ENCODE results near the gene CABLES2. TPM values are rescaled to one million over a fixed set of nuclear protein-coding genes. Genes with fewer than 3 reads are reported as not detected.

CABLES2 gene
- total and polyA plus RNA-seq, 2 of the 4 experiments (the other 2 are of a cell fraction), result 1.4 to 5.1 TPM

DNA sequence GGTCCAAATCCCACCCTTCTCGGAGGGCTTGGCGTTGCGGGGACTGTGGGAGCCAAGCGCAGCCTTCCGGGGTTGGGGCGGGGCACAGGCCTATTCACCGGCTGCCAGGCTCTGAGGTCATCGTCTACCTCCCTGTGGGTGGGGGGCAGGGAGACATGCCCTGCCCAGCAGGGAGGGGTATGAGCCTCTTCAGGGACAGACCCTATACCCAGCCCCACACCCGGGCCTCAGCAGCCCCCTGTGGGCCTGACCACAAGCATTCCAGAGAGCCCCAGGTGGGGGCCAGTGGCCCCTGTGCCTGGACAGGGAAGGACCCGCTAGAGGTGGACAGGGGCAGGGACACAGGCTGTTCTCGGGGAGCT, 51.6 kb downstream of the CABLES2 start:
- H2AK9ac ChIP-seq (replicated peaks; ENCODE audit: low read depth, low read length, poor library complexity), result peak overlapping the region; percentile 86
- H3K4me2 ChIP-seq (ENCODE audit: low read depth, low read length), result no peak overlapping the region
- peak overlapping the region; percentile 69 for H2AFZ ChIP-seq (replicated peaks; ENCODE audit: low read length, poor library complexity)
- no peaks in the 10 kb centered on the region for H3K9me1 ChIP-seq (ENCODE audit: insufficient read depth, low read length)
- H4K20me1 ChIP-seq (ENCODE audit: insufficient read depth, low read length), result no peaks in the 10 kb centered on the region; the same call in 1 of the 2 replicates
- in situ Hi-C loops (cut with MboI; ENCODE audit: low sequenced_read_pairs), result no loop called here
- H3K4me1 ChIP-seq (ENCODE audit: control insufficient read depth, insufficient read depth, low read length), result peaks cover 28% of the 10 kb centered on the region
- TF ChIP-seq, protein P1, sequence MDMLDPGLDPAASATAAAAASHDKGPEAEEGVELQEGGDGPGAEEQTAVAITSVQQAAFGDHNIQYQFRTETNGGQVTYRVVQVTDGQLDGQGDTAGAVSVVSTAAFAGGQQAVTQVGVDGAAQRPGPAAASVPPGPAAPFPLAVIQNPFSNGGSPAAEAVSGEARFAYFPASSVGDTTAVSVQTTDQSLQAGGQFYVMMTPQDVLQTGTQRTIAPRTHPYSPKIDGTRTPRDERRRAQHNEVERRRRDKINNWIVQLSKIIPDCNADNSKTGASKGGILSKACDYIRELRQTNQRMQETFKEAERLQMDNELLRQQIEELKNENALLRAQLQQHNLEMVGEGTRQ (IDR thresholded peaks at IDR 0.05; ENCODE audit: low read depth, low read length), result no peak
- TF ChIP-seq CTCF (conservative IDR thresholded peaks at IDR 0.05; ENCODE audit: low read depth, low read length), result no peak
- no peak for TF ChIP-seq SMC3 (IDR thresholded peaks at IDR 0.05; ENCODE audit: low read depth, low read length)
- TF ChIP-seq MXI1 (IDR thresholded peaks at IDR 0.05; ENCODE audit: borderline replicate concordance, low read depth, low read length), result no peak
- TF ChIP-seq RFX5 (IDR thresholded peaks at IDR 0.05; ENCODE audit: low read depth, low read length), result no peak
- TF ChIP-seq RAD21 (IDR thresholded peaks at IDR 0.05; ENCODE audit: low read length), result no peak
- TF ChIP-seq CEBPB (IDR thresholded peaks at IDR 0.05; ENCODE audit: low read depth, low read length), result no peak
- no peak for TF ChIP-seq FOS (IDR thresholded peaks at IDR 0.05; ENCODE audit: low read depth, low read length)
- no peak for TF ChIP-seq RCOR1 (IDR thresholded peaks at IDR 0.05; ENCODE audit: insufficient replicate concordance, low read length)
- TF ChIP-seq ELK1 (IDR thresholded peaks at IDR 0.05; ENCODE audit: borderline replicate concordance, low read depth, low read length), result no peak
- no peak for TF ChIP-seq MAZ (IDR thresholded peaks at IDR 0.05; ENCODE audit: borderline replicate concordance, low read depth, low read length)
- no peak for TF ChIP-seq BHLHE40 (IDR thresholded peaks at IDR 0.05; ENCODE audit: low read depth, low read length)
- no peak for TF ChIP-seq MAFK (IDR thresholded peaks at IDR 0.05; ENCODE audit: low read depth, low read length)
- TF ChIP-seq CHD1 (IDR thresholded peaks at IDR 0.05; ENCODE audit: low read depth, low read length), result no peak
- no peak for TF ChIP-seq NFE2L2 (IDR thresholded peaks at IDR 0.05; ENCODE audit: low read depth, low read length)
- no peak for TF ChIP-seq POLR2A (IDR thresholded peaks at IDR 0.05; ENCODE audit: low read depth, low read length)
- H3K79me1 ChIP-seq (ENCODE audit: low read depth in 1 of 2, low read length in 2 of 2), result no peaks in the 10 kb centered on the region
- no peak overlapping the region for H2BK5ac ChIP-seq (ENCODE audit: low read depth, low read length, poor library complexity, severe bottlenecking)
- no peak overlapping the region for H3K9ac ChIP-seq (ENCODE audit: low read depth, low read length)
- H3K14ac ChIP-seq (replicated peaks; ENCODE audit: low read depth, low read length), result no peak overlapping the region
- no peak overlapping the region for H4K91ac ChIP-seq (ENCODE audit: insufficient read depth, low read depth, low read length)
- H3K4me3 ChIP-seq (ENCODE audit: insufficient read depth, low read depth, low read length), result no peak overlapping the region
- ChIA-PET CTCF (interaction anchor here (1.3 to 1.4 kb wide), 2 partner anchors 11 to 14 kb away, joined by 4 read pairs; no protein-coding TSS in a partner anchor), POLR2A (ENCODE audit: unreplicated experiment) (no interaction called here)
- H3K27ac ChIP-seq (ENCODE audit: insufficient read depth, low read length), result no peak overlapping the region
- no peak overlapping the region for H2BK120ac ChIP-seq (ENCODE audit: low read depth, low read length)
- H4K5ac ChIP-seq (ENCODE audit: low read depth, low read length), result no peak overlapping the region
- DNase-seq (no peak), ATAC-seq (ENCODE audit: low read depth) (peak; percentile 19; the same call in 1 of the 2 replicates)
- no peak overlapping the region; the same call in 2 of the 3 replicates for H2BK15ac ChIP-seq (ENCODE audit: low read depth, low read length)
- H3K36me3 ChIP-seq (ENCODE audit: control insufficient read depth, insufficient read depth, low read length), result peaks cover 9% of the 10 kb centered on the region; the same call in 1 of the 2 replicates
- intact Hi-C loops (cut with micrococcal nuclease), result no loop called here
- no peak overlapping the region for H3K23ac ChIP-seq (ENCODE audit: low read depth, low read length)
- H3K56ac ChIP-seq (ENCODE audit: extremely low read depth, insufficient read depth, low read length), result no peak overlapping the region
- H2AK5ac ChIP-seq (ENCODE audit: low read depth, low read length), result no peak overlapping the region; the same call in 1 of the 2 replicates
- no peaks in the 10 kb centered on the region for H3K9me3 ChIP-seq (ENCODE audit: control insufficient read depth, insufficient read depth, low read length)
- no peak overlapping the region for H3K18ac ChIP-seq (ENCODE audit: low read depth, low read length)
- dilution Hi-C loops (cut with HindIII; ENCODE audit: low sequenced_read_pairs, unreplicated experiment), result no loop called here
- H3K27me3 ChIP-seq (ENCODE audit: control insufficient read depth, insufficient read depth, low read length), result no peaks in the 10 kb centered on the region
- no TSS peak for BruUV-seq (replicated peaks)
- no CpG with 5 or more reads among the region's 11 CpGs for WGBS, 2 experiments (ENCODE audit: extremely low coverage in 2 of 2, insufficient read length in 1 of 2)
- peak overlapping the region; percentile 48; the same call in 1 of the 2 replicates for H3K4ac ChIP-seq (ENCODE audit: low read depth, low read length)
- H4K8ac ChIP-seq (ENCODE audit: low read depth in 2 of 2, low read length in 2 of 2), result peak overlapping the region in 1 of 2 experiments; percentile 69; a peak in 1 of 4 replicates
- no peak overlapping the region for H2BK20ac ChIP-seq (ENCODE audit: low read depth, low read length)

All from IMR-90 (cell line).